WERI-Rb-1 (cell line): ENCODE measurements around the gene BEAN1.

Experiments used
- DNase-seq: peaks from one replicate; pipeline ENCODE4 v3.0.0-alpha.2; 2020
- H3K27ac ChIP-seq: fragments of 250-450 bp; sonication (Bioruptor Pico); 2 replicates; pipeline ENCODE4 v1.5.1; 2020; ENCODE audit warnings: mild to moderate bottlenecking, moderate library complexity
- H3K27me3 ChIP-seq: fragments of 250-450 bp; sonication (Bioruptor Pico); 2 replicates; pipeline ENCODE4 v1.5.1; 2021; ENCODE audit warnings: mild to moderate bottlenecking, low read depth, moderate library complexity; ENCODE audit not compliant: insufficient read depth, severe bottlenecking
- H3K36me3 ChIP-seq: fragments of 250-450 bp; sonication (Bioruptor Pico); 2 replicates; pipeline ENCODE4 v1.5.1; 2020; ENCODE audit warnings: mild to moderate bottlenecking, moderate library complexity
- H3K4me3 ChIP-seq: 2 replicates; pipeline ENCODE4 v1.5.1; 2011; ENCODE audit warnings: low read depth, mild to moderate bottlenecking, control low read depth, low read length
- H3K9me3 ChIP-seq: fragments of 250-450 bp; sonication (Bioruptor Pico); 2 replicates; pipeline ENCODE4 v1.5.1; 2021; ENCODE audit warnings: mild to moderate bottlenecking, moderate library complexity; ENCODE audit not compliant: severe bottlenecking
- CTCF ChIP-seq: IDR thresholded peaks from 2 replicates; pipeline ENCODE4 v1.5.1; 2011; ENCODE audit warnings: low read depth, mild to moderate bottlenecking, control low read depth, inconsistent platforms, low read length

Gene BEAN1

GRCh38 chr16:66487580-66488275 is 60.6 kb downstream of the BEAN1 start:
- no peaks in the 10 kb centered on the region for H3K27me3 ChIP-seq
- no peaks in the 10 kb centered on the region for H3K36me3 ChIP-seq
- no peaks in the 10 kb centered on the region for H3K9me3 ChIP-seq
- no peak for TF ChIP-seq CTCF
- no peak overlapping the region for H3K4me3 ChIP-seq
- no peak for DNase-seq
- H3K27ac ChIP-seq = no peak overlapping the region

- Histone ChIP-seq H3K36me3 (no peaks in the 10 kb centered on the region), H3K4me3 (no peak overlapping the region), H3K27ac (no peak overlapping the region), H3K27me3 (no peaks in the 10 kb centered on the region), H3K9me3 (no peaks in the 10 kb centered on the region)
- DNase-seq = no peak
- no peak for TF ChIP-seq CTCF
Observed at GRCh38 chr16:66488505-66488904, 61.4 kb downstream of the BEAN1 start.

GRCh38 chr16:66489385-66489784 is 62.3 kb downstream of the BEAN1 start:
- Histone ChIP-seq H3K27me3 (no peaks in the 10 kb centered on the region), H3K36me3 (no peaks in the 10 kb centered on the region), H3K27ac (no peak overlapping the region), H3K9me3 (no peaks in the 10 kb centered on the region), H3K4me3 (no peak overlapping the region)
- DNase-seq = no peak
- no peak for TF ChIP-seq CTCF

DNA sequence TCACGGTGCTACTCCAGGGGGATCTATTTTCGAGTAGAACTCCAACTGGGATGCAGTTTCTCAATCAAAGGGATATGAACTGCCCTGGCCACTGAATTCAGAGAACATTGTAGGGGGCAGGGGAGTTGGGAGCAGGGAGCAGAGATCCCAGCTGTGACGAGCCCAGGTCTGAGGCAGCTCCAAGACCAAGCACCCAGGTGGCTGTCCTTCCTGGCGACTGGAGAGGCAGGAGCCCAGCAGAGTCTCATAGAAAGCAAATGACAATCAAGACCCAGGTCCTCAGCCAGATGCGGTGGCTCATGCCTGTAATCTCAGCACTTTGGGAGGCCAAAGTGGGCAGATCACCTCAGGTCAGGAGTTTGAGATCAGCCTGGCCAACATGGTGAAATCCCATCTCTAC is 62.7 kb downstream of the BEAN1 start:
- Histone ChIP-seq H3K9me3 (no peaks in the 10 kb centered on the region), H3K4me3 (no peak overlapping the region), H3K27ac (no peak overlapping the region), H3K36me3 (no peaks in the 10 kb centered on the region), H3K27me3 (no peaks in the 10 kb centered on the region)
- no peak for TF ChIP-seq CTCF
- no peak for DNase-seq

- no peaks in the 10 kb centered on the region for H3K27me3 ChIP-seq
- no peaks in the 10 kb centered on the region for H3K36me3 ChIP-seq
- DNase-seq = no peak
- no peaks in the 10 kb centered on the region for H3K9me3 ChIP-seq
- H3K27ac ChIP-seq = no peak overlapping the region
- TF ChIP-seq CTCF = no peak
- H3K4me3 ChIP-seq = no peak overlapping the region
Observed at GRCh38 chr16:66490774-66491715, 64.0 kb downstream of the BEAN1 start.
